Daoy (cell line): ENCODE measurements around the gene RABGAP1. TPM values are rescaled to one million over a fixed set of nuclear protein-coding genes. Genes with fewer than 3 reads are reported as not detected.

Source experiments
- DNase-seq: peaks from one replicate; pipeline ENCODE4 v3.0.0-alpha.2; 2015; ENCODE audit warnings: low read depth
- total RNA-seq: library from RNA; depleted of rRNA; stranded (reverse); fragments of >200 nt; shearing (Covaris generic); gene quantifications from 2 replicates; pipeline ENCODE4 v1.2.3, GENCODE V29; 2014

RABGAP1 gene
- total RNA-seq, 1 experiment from 2014 or later = 13.7 TPM

DNA sequence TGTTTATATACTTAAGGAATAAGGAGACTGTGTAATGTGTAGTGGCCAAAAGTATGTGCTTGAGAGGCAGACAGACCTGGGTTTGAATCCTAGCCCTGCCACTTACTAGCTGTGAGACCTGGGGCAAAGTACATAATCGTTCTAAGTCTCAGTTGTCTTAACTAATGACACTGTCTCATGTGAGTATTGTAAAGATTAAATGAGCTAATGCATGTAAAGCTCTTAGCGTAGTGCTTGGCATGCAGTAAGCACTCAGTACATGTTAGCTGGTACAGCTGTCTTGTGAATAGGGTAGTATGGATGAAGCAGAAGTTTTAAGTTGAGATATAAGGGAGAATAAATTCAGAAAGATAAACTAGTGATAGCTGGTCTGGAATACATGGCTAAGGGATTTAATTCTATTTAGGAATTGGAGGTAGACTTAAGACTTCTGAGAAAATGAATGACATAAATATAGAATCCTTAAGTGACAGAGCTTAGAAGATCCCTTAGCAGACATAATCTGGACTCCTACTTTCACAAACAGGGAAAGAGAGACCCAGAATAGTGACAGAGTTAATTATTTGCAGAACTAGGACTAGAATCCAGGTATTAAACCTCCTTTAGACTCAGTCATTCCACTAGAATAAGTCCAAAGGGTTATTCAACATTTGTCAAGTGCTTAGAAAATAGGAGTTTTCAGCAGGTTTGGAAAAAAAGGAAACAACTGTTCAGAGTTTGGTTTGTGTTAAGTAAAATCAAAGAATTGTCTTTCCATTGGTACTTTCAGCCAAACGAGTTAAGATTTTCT is 105.8 kb downstream of the RABGAP1 start:
- DNase-seq = no peak

DNA sequence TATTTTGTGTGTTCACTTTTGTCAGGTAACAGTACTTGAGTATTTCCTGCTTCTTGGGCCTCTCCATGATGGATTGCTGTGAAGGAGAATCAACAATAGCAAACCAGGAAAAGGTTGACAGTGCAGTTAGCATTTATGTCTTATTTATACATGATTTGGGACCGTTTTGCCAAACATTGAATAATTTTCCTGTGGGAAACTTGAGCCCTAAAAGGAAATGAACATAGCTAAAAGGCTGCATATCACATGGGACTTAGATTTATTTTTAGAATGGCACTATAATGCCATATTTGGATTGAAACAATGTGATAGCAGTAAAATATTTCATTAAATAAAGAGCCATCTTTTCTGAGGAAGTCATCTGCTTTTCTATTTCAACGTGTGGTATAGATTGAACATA is 107.9 kb downstream of the RABGAP1 start:
- DNase-seq = no peak

DNA sequence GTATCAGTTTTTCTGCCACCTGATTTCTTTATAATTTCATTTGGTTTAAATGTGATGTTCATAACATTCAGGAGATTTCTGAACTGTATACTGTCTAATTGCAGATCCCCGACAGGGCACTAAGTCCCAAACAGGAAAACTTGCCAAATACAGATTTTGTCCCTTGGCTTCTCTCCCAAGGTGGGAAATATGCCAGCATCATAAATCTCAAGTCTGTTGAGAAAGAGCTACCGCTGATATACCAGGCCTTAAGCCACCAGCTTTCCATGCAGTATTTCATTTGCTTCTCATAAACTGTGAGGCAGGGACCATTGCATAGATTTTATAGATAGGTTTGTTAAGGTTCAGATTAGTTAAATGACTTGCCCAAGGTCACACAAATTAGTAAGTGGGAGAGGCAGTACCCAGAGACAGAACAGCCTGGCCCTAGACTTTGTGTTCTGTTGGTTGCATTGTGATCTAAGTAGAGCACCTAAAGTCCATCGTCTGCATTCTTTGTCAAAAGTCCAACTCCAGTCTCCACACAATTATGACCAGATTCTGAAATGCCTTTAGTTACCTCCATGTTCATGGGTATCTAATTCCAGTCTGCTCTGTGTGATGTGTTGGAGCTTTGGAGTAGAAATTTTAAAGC is 108.9 kb downstream of the RABGAP1 start:
- no peak for DNase-seq

DNA sequence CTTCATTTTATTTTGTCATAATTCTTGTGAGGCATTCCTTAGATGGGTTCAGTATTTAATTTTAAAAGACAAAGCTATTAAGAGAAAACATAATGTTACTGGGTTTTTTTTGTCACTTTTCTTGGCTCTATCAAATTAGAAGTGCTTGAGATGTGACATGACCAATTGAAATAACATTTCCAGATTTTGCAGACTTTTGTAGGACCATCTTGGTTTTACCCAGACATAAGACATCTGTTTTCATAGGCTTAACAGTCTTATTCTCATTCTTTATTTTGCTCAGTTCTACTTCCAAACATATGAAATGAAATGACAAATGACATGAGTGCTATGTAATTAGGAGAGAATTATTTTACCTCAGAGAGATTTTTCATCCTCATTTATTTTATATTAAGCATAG is 112.2 kb downstream of the RABGAP1 start:
- DNase-seq = no peak

DNA sequence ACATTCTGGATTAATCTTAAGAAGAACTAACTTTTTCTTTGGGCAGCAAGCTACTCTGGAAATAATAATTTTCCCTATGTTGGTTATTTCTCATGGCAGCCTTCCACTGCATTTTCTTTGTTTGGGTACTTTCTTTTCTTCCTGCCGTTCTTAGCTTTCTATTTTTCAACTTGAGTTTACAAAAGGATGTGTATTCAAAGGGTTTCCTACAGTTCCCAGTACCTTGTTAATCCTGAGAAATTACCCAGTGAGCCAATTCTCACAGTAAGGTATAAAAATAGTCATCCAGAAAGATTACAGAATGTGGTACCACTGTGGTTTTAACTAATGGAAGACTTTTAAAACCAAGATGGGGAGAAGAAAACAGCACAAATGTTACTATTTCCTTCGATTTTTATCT is 112.9 kb downstream of the RABGAP1 start:
- no peak for DNase-seq

DNA sequence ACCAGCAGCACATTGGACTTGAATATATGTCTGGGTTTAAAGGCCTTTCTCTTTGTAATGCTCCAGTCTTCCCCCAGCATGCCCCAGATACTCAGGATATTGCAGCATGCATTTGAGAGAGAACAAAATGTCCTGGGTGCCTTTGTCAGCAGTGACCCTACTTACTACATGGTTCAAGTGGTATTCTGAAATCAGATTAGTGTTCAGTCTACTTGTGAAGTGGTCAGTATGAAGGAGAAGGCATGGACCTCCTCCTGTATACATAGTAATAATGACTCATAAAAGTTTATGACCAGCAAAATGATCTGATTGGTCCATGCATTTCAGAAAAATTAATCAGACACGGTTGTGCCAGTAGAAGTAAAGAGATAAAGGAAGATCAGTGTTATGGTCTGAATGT is 118.0 kb downstream of the RABGAP1 start:
- DNase-seq = no peak

DNA sequence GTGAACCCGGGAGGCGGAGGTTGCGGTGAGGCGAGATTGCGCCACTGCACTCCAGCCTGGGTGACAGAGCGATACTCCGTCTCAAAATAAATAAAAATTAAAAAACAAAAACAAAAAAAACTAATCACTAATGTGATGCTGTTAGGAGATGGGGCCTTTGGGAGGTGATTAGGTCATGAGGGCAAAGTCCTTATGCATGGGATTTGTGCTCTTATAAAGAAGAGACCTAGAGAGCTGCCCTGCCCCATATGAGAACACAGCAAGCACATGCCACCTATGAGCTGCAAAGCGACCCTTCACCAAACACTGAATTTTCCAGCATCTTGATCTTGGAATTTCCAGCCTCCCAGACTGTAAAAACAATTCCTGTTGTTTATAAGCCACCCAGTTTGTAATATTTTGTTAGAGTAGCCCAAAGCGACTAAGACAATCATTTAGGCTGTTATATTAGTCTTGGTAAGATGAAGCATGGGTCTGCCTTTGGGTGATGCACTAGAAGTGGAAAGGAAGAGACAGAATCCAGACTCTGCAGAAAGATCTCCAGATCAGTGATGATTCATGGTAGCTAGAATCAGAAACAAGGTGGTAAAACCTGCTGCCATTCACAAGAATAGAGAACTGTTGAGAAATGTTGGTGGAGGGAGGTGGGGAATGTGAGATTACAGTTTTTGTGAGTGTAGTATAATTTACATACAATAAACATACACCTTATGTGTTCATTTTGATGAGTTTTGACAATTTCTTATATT is 118.8 kb downstream of the RABGAP1 start:
- DNase-seq = no peak

DNA sequence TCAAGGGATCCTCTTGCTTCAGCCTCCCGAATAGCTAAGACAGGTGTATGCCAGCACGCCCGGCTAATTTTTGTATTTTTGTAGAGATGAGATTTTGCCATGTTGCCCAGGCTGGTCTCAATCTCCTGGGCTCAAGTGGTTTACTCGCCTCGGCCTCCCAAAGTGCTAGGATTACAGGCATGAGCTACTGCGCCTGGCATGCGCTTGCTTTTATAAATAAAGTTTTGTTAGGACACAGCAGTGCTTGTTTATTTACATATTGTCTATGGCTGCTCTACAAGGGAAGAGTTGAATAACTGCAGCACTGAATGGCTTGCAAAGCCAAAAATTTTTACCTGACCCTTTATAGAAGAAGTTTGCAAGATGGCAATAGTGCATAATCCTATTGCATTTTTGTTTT is 120.4 kb downstream of the RABGAP1 start:
- no peak for DNase-seq

DNA sequence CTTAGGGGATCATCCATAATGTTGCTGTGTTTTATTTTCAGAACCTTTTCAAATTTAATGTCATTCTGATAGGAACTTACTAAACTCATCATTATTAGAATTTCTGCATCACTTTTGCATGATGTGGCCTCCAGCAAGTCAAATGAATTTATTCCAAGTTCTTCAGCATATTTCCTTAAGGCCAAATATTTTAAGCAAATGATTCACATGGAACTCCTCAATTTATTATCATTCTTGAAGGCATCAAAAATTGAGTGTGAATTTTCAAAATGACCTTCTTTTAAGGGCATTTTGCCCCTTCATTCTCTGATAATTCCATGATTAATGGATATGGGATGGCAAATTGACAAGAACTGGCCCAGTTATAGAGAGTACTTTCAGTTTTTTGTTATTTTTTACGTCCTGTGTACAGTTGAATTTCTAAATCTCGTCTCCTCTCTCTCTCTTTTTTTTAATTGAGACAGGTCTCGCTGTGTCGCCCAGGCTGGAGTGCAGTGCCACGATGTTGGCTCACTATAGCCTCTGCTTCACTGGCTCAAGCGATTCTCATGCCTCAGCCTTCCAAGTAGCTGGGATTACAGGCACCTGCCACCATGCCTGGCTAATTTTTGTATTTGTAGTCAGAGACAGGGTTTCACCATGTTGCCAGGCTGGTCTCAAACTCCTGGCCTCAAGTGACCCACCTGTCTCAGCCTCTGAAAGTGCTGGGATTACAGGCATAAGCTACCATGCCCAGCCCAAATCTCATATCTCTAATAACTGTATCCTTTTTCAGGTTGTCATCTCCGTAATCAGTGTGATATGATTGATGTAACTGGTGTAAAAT is 121.7 kb downstream of the RABGAP1 start:
- DNase-seq = no peak

DNA sequence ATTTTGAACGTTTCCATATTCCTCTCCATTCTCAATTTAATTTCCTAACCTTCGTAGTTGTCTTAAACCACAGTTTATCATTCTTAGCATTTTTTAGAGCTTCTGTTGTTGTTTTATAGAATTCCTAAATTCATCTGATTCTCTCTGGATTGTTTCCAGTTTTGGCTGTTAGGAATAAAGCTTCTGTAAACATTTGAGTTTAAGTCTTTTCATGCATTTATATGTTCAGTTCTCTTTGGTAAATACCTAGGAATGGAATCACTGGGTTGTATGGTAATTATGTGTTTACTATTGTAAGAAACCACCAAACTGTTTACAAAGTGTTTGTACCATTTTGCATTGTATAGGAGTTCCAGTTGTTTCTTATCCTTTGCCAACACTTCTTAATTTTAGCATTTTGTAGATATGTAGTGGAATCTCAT is 122.4 kb downstream of the RABGAP1 start:
- DNase-seq = no peak

DNA sequence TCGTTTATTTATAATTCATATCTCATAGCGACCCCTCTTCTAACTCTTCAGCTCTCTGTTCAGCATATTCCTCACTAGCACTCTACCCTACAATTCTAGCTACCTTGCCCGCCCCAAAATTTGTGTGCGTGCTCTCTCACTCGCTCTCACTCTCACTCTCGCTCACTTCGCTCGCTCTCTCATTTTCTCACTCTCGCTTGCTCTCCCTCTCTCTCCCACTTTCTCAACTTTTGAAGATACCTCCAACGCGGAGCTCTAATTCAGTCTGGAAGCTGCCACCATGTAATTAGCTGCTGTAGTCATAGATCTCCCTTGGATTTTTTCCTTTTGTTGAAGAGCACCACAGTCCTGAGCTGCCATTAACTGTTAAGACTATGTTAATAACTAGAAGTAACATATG is 123.1 kb downstream of the RABGAP1 start:
- no peak for DNase-seq

DNA sequence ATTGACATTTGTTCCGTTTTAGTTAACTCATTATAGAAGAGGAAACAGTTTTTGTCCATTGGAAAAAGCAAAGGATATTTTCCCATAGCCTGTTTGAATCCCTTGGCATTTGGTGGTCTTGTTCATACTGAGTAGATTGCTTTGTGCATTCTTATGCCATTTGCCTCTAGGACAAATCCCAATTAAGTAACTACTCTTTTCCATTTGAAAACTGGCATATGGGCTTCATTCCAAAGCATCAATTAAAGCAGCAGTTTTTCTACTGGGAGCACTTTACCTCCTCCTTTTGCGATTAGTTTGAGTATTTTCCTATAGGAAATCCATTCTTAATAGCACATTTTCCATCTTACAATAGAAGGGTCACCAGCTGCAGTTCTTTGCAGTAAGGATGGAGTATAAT is 123.9 kb downstream of the RABGAP1 start:
- no peak for DNase-seq

DNA sequence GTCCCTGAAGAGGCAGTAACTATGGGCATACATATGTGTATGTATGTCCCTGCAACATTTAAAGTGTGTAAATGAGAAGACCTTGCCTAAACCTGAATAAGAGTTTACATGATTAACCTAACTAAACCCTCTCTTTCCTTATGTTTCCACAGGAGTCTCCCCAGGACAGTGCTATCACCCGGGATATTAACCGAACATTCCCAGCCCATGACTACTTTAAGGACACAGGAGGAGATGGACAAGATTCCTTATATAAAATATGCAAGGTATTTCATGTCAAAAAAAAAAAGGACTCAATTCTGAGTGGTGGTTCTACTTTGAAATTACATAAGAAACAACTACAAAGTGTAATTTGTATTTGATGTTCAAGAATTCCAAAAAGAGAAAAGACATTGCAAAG is 124.4 kb downstream of the RABGAP1 start:
- no peak for DNase-seq

DNA sequence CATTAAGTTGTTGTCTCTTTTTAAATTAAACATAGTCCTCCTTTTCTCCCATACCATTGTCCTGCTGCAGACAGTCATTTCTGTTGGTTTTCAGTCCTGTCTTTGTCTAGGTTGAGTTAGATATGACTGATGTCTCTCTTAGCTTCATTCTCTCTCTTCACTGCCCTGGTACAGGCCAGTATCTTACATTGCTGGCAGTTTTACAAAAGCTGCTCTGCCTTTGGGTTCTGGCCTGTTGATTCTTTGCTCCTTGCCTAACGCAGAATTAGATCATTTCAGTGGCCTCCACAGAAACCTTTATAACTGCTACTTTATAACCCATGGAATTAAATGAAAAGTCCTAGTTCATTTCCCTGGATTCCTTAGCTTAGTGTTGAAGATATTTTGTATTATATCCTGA is 126.3 kb downstream of the RABGAP1 start:
- no peak for DNase-seq

DNA sequence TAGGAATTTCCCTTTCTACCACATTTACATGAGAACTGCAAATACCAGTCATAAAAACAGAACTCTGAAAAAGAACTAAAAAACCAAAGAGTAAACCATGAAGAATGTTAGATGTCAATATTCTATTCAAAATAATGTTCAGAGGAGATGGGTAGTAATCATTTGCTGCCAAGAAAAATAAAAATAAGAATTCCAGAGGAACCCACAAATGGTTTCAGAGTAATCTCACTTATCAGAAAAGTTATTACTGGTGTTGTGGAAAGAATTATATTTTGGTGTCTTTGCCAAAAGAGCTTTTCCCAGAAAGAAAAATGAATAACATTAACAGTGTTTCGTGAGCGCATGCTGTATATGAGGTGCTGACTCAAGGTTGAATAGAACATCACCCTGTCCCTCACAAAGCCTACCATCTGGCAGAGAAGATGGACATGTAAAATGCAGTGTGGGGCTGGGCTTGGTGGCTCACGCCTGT is 128.2 kb downstream of the RABGAP1 start:
- DNase-seq = peak; percentile 88

DNA sequence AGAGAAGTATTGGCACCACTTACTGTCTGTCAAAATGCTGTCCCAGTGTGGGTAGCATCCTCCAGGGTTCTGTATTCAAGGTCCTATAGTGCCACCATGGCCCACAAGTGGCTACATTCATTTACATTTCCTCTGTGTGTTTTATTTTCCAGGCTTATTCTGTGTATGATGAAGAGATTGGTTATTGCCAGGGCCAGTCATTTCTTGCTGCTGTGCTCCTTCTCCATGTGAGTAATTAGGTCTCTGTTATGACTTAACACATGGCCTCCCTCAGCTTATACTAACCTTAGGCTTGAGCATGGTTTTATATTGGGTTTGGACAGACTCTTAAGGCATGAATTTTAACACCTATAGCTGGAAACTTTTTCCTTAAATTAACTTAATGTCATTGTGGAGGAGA is 129.4 kb downstream of the RABGAP1 start:
- DNase-seq = no peak

DNA sequence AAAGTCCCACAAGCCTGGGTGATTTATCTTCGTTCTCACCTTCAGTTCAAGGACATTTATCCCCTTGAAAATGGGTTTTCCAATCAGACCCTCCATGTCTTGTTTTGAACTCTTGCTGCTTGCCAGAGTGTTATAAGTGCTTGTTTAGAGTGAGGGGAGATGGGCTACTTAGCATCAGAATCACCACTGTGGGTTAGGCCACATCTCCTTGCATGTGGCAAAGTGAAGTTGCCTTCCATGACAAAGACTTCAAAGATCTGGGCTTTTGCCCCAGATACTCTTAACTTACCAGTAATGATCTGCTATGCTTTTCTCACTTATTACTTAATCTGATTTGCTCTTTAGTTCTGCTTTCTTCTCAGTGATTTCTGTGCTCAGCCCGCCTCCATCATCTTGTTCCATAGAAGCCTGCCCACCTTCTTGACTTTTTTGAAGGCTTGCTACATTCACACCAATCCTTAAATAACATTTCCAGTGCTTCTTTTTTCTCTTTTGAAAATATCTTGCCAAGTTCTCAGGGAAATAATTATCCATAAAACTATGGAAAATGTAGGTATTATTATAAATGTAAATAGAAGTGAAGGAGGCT is 131.7 kb downstream of the RABGAP1 start:
- no peak for DNase-seq

DNA sequence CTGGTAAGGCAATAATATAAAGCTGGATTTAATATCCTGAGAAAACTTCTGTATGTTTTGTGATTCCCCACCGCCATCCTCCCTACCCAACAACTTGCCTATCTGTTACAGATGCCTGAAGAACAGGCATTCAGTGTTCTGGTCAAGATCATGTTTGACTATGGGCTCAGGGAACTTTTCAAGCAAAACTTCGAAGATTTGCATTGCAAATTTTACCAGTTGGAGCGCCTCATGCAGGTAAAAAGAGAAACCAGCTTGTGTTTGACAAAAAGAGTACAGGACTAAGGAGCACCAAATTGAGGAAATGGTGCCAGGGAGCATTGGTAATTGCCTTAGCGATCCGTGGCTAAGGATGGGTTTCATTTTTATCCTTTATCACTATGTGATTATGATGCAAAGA is 132.6 kb downstream of the RABGAP1 start:
- no peak for DNase-seq

DNA sequence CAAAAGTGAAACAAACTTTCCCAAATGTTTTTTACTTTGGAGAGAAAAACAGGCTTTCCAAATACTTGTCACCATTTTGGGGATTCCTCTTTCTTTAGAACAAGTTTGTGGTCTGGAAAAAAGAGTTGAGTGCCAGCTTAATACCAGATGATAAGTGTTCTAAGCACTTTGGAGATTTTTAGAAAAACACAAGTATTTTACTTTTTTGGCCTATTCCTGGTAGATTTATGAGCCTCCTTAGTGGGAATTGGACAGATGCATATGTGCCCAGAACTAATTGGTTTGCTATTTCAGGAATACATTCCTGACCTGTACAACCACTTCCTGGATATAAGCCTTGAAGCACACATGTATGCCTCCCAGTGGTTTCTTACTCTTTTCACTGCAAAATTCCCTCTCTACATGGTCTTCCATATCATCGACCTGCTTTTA is 133.2 kb downstream of the RABGAP1 start:
- DNase-seq = peak; percentile 58

DNA sequence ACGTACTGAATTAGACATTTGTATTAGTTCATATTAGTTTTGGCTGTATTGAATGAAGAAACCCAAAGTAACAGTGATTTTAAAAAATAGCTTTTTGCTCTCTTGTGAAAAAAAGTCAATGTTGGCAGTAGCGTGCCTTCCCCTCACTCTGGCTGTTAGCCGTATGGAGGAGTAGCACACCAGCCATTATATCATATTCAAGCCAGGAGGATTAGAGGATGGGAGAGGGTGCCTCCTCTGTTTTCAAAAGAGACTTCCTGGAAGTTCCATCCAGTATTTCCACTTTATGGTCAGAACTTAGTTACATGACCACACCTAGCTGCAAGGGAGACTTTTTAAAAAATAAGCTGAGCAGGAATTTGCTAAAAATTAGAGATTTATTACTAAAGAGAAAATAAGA is 133.8 kb downstream of the RABGAP1 start:
- no peak for DNase-seq

DNA sequence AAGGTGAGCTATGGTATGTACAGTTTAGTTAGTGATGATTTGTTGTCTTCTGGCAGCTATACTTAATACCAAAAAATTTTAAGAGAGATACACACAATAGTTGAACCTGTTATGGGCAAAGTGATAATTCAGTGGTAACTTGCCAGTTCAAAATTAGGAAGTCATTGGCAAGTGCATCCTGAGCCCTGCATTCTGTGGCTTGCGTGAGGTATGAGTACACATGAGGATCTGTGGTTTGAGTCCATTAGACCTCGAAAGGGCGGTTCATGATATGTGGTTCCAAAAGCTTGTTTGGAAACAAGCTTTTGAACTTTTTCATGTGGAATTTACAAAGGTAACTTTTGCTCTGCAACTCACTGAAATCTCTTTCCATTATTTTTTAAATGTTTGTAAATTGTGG is 139.6 kb downstream of the RABGAP1 start:
- DNase-seq = no peak
